IPS-18a (cell line): ENCODE measurements around the gene CCDC80.

Experiments
- H3K27ac ChIP-seq: one replicate; pipeline ENCODE4 v1.5.1; 2013; ENCODE audit warnings: low read length
- H3K27me3 ChIP-seq: one replicate; pipeline ENCODE4 v1.6.1; 2013; ENCODE audit warnings: mild to moderate bottlenecking, low read length; ENCODE audit not compliant: control insufficient read depth, insufficient read depth
- H3K36me3 ChIP-seq: one replicate; pipeline ENCODE4 v1.6.1; 2013; ENCODE audit warnings: low read depth, low read length; ENCODE audit not compliant: control insufficient read depth
- H3K4me1 ChIP-seq: one replicate; pipeline ENCODE4 v1.6.1; 2013; ENCODE audit warnings: low read depth, low read length; ENCODE audit not compliant: control insufficient read depth
- H3K4me3 ChIP-seq: one replicate; pipeline ENCODE4 v1.5.1; 2013; ENCODE audit warnings: low read length
- H3K9ac ChIP-seq: one replicate; pipeline ENCODE4 v1.6.1; 2013; ENCODE audit warnings: mild to moderate bottlenecking, low read length, moderate library complexity
- H3K9me3 ChIP-seq: one replicate; pipeline ENCODE4 v1.6.1; 2013; ENCODE audit warnings: low read depth, low read length; ENCODE audit not compliant: control insufficient read depth

Gene CCDC80

GRCh38 chr3:112640276-112640929 is 540 bp downstream of the CCDC80 start:
- Histone ChIP-seq H3K4me1 (peaks cover 38% of the 10 kb centered on the region), H3K36me3 (no peaks in the 10 kb centered on the region), H3K9me3 (no peaks in the 10 kb centered on the region), H3K4me3 (peak overlapping the region; percentile 26), H3K27ac (no peak overlapping the region), H3K27me3 (no peaks in the 10 kb centered on the region), H3K9ac (peak overlapping the region; percentile 42)

GRCh38 chr3:112639455-112640225 is 1.3 kb downstream of the CCDC80 start:
- peaks cover 44% of the 10 kb centered on the region for H3K4me1 ChIP-seq
- no peaks in the 10 kb centered on the region for H3K36me3 ChIP-seq
- H3K27me3 ChIP-seq = no peaks in the 10 kb centered on the region
- no peak overlapping the region for H3K4me3 ChIP-seq
- no peak overlapping the region for H3K9ac ChIP-seq
- no peak overlapping the region for H3K27ac ChIP-seq
- no peaks in the 10 kb centered on the region for H3K9me3 ChIP-seq

- no peaks in the 10 kb centered on the region for H3K9me3 ChIP-seq
- no peak overlapping the region for H3K4me3 ChIP-seq
- H3K27ac ChIP-seq = no peak overlapping the region
- H3K9ac ChIP-seq = no peak overlapping the region
- no peaks in the 10 kb centered on the region for H3K36me3 ChIP-seq
- peaks cover 46% of the 10 kb centered on the region for H3K4me1 ChIP-seq
- H3K27me3 ChIP-seq = no peaks in the 10 kb centered on the region
Measured at GRCh38 chr3:112638327-112639020, 2.5 kb downstream of the CCDC80 start.

GRCh38 chr3:112637700-112638099 is 3.2 kb downstream of the CCDC80 start:
- no peaks in the 10 kb centered on the region for H3K9me3 ChIP-seq
- H3K9ac ChIP-seq = no peak overlapping the region
- H3K27ac ChIP-seq = no peak overlapping the region
- H3K27me3 ChIP-seq = no peaks in the 10 kb centered on the region
- H3K4me1 ChIP-seq = peaks cover 47% of the 10 kb centered on the region
- no peaks in the 10 kb centered on the region for H3K36me3 ChIP-seq
- H3K4me3 ChIP-seq = no peak overlapping the region

GRCh38 chr3:112635674-112636073 is 5.3 kb downstream of the CCDC80 start:
- H3K27ac ChIP-seq = no peak overlapping the region
- H3K4me3 ChIP-seq = no peak overlapping the region
- no peaks in the 10 kb centered on the region for H3K9me3 ChIP-seq
- no peaks in the 10 kb centered on the region for H3K36me3 ChIP-seq
- H3K27me3 ChIP-seq = no peaks in the 10 kb centered on the region
- H3K4me1 ChIP-seq = peaks cover 45% of the 10 kb centered on the region
- H3K9ac ChIP-seq = no peak overlapping the region

- no peaks in the 10 kb centered on the region for H3K36me3 ChIP-seq
- H3K27ac ChIP-seq = no peak overlapping the region
- H3K27me3 ChIP-seq = no peaks in the 10 kb centered on the region
- no peak overlapping the region for H3K9ac ChIP-seq
- peaks cover 40% of the 10 kb centered on the region for H3K4me1 ChIP-seq
- no peaks in the 10 kb centered on the region for H3K9me3 ChIP-seq
- H3K4me3 ChIP-seq = no peak overlapping the region
Measured at GRCh38 chr3:112634786-112635541, 6.0 kb downstream of the CCDC80 start.

GRCh38 chr3:112633757-112634156 is 7.2 kb downstream of the CCDC80 start:
- Histone ChIP-seq H3K9me3 (no peaks in the 10 kb centered on the region), H3K36me3 (no peaks in the 10 kb centered on the region), H3K27ac (peak overlapping the region; percentile 14), H3K4me1 (peaks cover 44% of the 10 kb centered on the region), H3K27me3 (no peaks in the 10 kb centered on the region), H3K4me3 (no peak overlapping the region), H3K9ac (no peak overlapping the region)

GRCh38 chr3:112633191-112633590 is 7.8 kb downstream of the CCDC80 start:
- peak overlapping the region; percentile 14 for H3K27ac ChIP-seq
- H3K27me3 ChIP-seq = no peaks in the 10 kb centered on the region
- no peak overlapping the region for H3K9ac ChIP-seq
- H3K4me3 ChIP-seq = no peak overlapping the region
- H3K36me3 ChIP-seq = no peaks in the 10 kb centered on the region
- H3K4me1 ChIP-seq = peaks cover 44% of the 10 kb centered on the region
- no peaks in the 10 kb centered on the region for H3K9me3 ChIP-seq

- H3K27me3 ChIP-seq = no peaks in the 10 kb centered on the region
- no peak overlapping the region for H3K4me3 ChIP-seq
- no peaks in the 10 kb centered on the region for H3K36me3 ChIP-seq
- H3K27ac ChIP-seq = no peak overlapping the region
- no peak overlapping the region for H3K9ac ChIP-seq
- no peaks in the 10 kb centered on the region for H3K9me3 ChIP-seq
- H3K4me1 ChIP-seq = peaks cover 44% of the 10 kb centered on the region
Measured at GRCh38 chr3:112632596-112632995, 8.3 kb downstream of the CCDC80 start.

- peaks cover 44% of the 10 kb centered on the region for H3K4me1 ChIP-seq
- no peaks in the 10 kb centered on the region for H3K36me3 ChIP-seq
- H3K4me3 ChIP-seq = no peak overlapping the region
- H3K9ac ChIP-seq = no peak overlapping the region
- no peaks in the 10 kb centered on the region for H3K27me3 ChIP-seq
- no peak overlapping the region for H3K27ac ChIP-seq
- H3K9me3 ChIP-seq = no peaks in the 10 kb centered on the region
Measured at GRCh38 chr3:112631257-112631656, 9.7 kb downstream of the CCDC80 start.

GRCh38 chr3:112629425-112629824 is 11.5 kb downstream of the CCDC80 start:
- no peak overlapping the region for H3K9ac ChIP-seq
- peaks cover 38% of the 10 kb centered on the region for H3K4me1 ChIP-seq
- H3K27ac ChIP-seq = no peak overlapping the region
- H3K27me3 ChIP-seq = no peaks in the 10 kb centered on the region
- no peaks in the 10 kb centered on the region for H3K9me3 ChIP-seq
- no peaks in the 10 kb centered on the region for H3K36me3 ChIP-seq
- no peak overlapping the region for H3K4me3 ChIP-seq
